ENCODE results near the gene SFT2D2. TPM values are rescaled to one million over a fixed set of nuclear protein-coding genes. Genes with fewer than 3 reads are reported as not detected.

The SFT2D2 gene
- polyA plus RNA-seq, 1 of the 3 experiments (the other 2 are of a cell fraction), result 9.3 TPM

GRCh38 chr1:168235548-168235885, 9.7 kb downstream of the SFT2D2 start:
- no peak overlapping the region for H3K27ac ChIP-seq (ENCODE audit: low read depth in 2 of 2, low read length in 1 of 2)
- no peaks in the 10 kb centered on the region for H3K27me3 ChIP-seq (ENCODE audit: insufficient read depth)
- H3K9ac ChIP-seq, result no peak overlapping the region
- no peak for DNase-seq
- H4K20me1 ChIP-seq (ENCODE audit: insufficient read depth), result peaks cover 3% of the 10 kb centered on the region
- H3K9me3 ChIP-seq, result no peaks in the 10 kb centered on the region
- H3K79me2 ChIP-seq (ENCODE audit: insufficient read depth), result peaks cover 38% of the 10 kb centered on the region
- H3K4me2 ChIP-seq, result no peak overlapping the region
- CTCF ChIA-PET, result interaction anchor here (0.6 to 2.0 kb wide), 11 partner anchors 9 to 107 kb away, joined by 3 to 12 read pairs (median 4); partner anchors contain the start of gene SFT2D2
- H2AFZ ChIP-seq (ENCODE audit: low read depth), result no peak overlapping the region
- H3F3A ChIP-seq (replicated peaks; ENCODE audit: insufficient read depth), result peaks cover 6% of the 10 kb centered on the region
- no peaks in the 10 kb centered on the region for H3K9me2 ChIP-seq
- TF ChIP-seq RCOR1 (IDR thresholded peaks at IDR 0.05; ENCODE audit: low read length), result no peak
- TF ChIP-seq RXRA (IDR thresholded peaks at IDR 0.05; ENCODE audit: borderline replicate concordance, low read depth), result no peak
- no peak for TF ChIP-seq EZH2phosphoT487 (IDR thresholded peaks at IDR 0.05; ENCODE audit: borderline replicate concordance, low read depth)
- TF ChIP-seq MAX (IDR thresholded peaks at IDR 0.05; ENCODE audit: low read depth), result no peak
- TF ChIP-seq NRF1 (IDR thresholded peaks at IDR 0.05; ENCODE audit: low read depth, low read length), result no peak
- no peak for TF ChIP-seq USF2 (IDR thresholded peaks at IDR 0.05; ENCODE audit: borderline replicate concordance, low read depth, low read length)
- no peak for TF ChIP-seq RFX5 (IDR thresholded peaks at IDR 0.05; ENCODE audit: low read length)
- TF ChIP-seq ZBTB33 (IDR thresholded peaks at IDR 0.05; ENCODE audit: borderline replicate concordance, low read depth), result no peak
- TF ChIP-seq TEAD4 (IDR thresholded peaks at IDR 0.05; ENCODE audit: borderline replicate concordance, insufficient read depth), result no peak
- no peak for TF ChIP-seq SMC3 (IDR thresholded peaks at IDR 0.05; ENCODE audit: low read depth, low read length)
- TF ChIP-seq RAD21 (IDR thresholded peaks at IDR 0.05; ENCODE audit: low read length), result no peak
- no peak for TF ChIP-seq YY1 (IDR thresholded peaks at IDR 0.05; ENCODE audit: low read depth)
- TF ChIP-seq TAF1 (IDR thresholded peaks at IDR 0.05; ENCODE audit: borderline replicate concordance, low read depth, low read length), result no peak
- TF ChIP-seq CTCF (IDR thresholded peaks at IDR 0.05), result no peak
- H3K36me3 ChIP-seq (replicated peaks in 1 of 2; ENCODE audit: control insufficient read depth in 1 of 2, insufficient read depth in 2 of 2, low read length in 1 of 2), result peaks cover 60 to 86% of the 10 kb centered on the region in 2 experiments
- no peak overlapping the region for H3K4me3 ChIP-seq (ENCODE audit: low read depth in 2 of 2, low read length in 1 of 2)
- H3K4me1 ChIP-seq (ENCODE audit: control insufficient read depth in 1 of 2, insufficient read depth in 2 of 2, low read depth in 1 of 2, low read length in 1 of 2), result peaks cover 0 to 15% of the 10 kb centered on the region in 2 experiments; a peak in 1 of 4 replicates
- POLR2A ChIA-PET, result interaction anchor here (2.2 kb wide), 1 partner anchor 10 kb away, joined by 6 read pairs; the partner anchor contains the start of gene SFT2D2
